HG02885 (cell line): ENCODE results near the gene CD274.
A peak's percentile ranks its signal among the peaks of the same experiment; 100 is the strongest.
"Not testable (repeated sequence)": the region's sequence is repeated elsewhere in the genome, so short reads cannot be mapped to it uniquely, and the experiment has no call there.

ENCODE experiments used
- ATAC-seq: cut with Tn5 transposase; IDR thresholded peaks from one replicate; pipeline ENCODE4 v1.9.1; 2021; ENCODE audit warnings: mild to moderate bottlenecking; ENCODE audit not compliant: unreplicated experiment, poor library complexity

The CD274 gene

DNA sequence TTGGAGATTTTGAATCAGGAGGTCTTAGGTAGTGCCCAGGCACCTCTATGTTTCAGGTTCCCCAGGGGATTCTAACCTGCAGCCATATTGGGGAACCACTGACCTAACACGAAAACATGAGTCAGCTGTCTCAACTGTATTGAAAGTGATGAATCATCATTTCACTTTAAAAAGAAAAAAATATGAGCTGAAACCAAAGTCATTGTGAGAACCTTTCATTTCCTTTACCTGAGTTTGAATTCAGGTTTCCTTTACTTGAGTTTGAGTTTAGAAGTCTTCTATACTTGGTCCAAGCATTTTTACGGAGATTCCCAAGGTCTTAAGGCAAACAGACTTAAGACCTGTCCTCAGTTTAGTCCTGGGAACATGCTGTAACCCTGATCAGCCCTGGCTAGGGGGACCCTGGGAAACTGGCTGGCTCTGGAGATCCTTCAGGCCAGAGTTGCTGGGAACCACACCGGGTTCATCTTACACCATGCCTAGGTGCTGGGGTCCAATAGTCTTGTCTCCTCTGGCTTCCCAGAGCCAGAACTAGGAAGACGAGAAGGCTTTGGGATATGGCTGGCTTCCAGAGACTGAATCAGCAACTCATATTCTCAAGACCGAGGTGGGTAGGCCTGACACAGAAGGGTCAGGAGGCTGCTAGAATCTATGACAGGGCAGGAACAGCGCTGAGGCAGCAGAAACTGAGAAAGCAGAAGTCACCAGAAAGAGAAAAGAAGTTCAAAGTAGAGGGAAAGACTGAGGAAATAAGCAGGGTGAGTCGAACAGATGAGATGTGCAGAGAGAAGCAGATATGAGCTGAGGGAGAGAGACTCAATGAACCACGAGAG lies 43.6 kb downstream of the CD274 start:
- ATAC-seq, result peak; percentile 88

DNA sequence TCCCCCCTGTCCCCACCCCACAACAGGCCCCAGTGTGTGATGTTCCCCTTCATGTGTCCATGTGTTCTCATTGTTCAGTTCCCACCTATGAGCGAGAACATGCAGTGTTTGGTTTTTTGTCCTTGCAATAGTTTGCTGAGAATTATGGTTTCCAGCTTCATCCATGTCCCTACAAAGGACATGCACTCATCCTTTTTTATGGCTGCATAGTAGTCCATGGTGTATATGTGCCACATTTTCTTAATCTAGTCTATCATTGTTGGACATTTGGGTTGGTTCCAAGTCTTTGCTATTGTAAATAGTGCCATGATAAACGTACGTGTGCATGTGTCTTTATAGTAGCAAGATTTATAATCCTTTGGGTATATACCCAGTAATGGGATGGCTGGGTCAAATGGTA lies 44.4 kb downstream of the CD274 start:
- not testable (repeated sequence) for ATAC-seq

DNA sequence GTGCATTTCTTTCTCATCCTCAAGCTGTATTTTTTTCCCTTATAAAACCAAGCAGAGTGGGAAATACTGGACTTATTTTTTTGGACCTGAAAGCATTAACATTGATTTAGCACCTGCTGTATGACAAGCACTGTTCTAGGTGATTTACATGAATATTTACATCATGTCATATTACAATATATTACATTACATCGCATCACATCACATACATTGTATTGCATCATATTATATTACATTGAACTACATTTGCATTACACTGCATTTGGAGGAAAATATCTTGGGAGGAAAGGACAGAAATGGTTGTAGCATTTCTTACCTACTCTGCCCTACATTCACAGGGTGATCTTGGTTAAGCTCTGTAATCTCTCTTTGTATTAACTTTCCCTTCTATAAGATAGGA lies 48.8 kb downstream of the CD274 start:
- ATAC-seq, result no peak

DNA sequence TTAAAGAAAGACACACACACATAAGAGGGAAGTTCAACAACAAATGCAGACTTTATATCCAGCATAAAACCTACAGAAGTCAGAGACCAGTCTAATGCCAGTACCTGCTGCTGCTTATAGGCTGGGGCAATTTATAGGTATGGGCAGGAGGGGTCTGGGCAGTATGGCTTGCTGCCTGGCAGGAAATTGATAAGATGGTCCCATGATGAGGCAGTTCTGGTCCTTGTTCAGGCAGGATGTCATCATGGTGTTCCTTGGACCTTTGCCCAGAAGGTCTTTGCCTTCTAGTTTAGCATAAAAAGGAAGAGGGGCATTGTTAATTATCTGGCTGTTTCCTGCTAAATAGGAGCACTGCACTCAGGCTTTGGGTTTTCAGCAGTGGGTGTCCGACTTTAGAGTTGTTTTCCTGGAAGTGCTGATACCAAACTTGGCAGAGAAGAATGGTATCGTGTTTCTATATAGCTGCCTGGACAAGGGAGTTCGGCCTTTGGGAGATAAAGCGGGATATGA lies 49.6 kb downstream of the CD274 start:
- ATAC-seq, result no peak

DNA sequence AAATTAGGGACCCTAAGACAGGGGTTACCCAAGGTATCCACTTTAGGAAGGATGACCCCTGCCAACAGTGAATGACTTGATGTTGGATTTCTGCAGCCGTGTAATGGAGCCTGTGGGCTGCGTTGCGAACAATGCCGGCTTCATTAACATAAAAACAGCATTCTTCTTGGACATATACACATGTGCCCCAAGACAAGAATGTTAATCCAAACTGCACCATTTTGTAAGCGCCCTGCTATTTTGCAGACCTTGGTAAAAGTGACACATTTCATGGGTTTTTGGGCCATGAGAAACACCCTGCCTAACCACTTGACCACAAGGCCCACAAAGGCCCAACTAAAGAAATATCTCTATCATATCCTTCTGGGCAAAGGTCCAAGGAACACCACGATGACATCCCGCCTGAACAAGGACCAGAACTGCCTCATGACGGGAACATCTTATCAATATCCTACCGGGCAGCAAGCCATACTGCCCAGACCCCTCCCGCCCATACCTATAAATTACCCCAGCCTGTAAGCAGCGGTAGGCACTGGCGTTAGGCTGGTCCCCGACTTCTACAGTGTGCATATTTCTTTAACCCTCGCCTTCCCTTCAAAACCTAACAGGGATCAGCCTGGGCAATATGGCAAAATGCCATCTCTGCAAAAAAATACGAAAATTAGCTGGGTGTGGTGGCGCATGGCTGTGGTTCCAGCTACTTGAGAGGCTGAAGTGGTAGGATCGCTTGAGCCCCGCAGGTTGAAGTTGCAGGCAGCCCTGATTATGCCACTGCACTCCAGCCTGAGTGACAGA lies 50.3 kb downstream of the CD274 start:
- no peak for ATAC-seq

DNA sequence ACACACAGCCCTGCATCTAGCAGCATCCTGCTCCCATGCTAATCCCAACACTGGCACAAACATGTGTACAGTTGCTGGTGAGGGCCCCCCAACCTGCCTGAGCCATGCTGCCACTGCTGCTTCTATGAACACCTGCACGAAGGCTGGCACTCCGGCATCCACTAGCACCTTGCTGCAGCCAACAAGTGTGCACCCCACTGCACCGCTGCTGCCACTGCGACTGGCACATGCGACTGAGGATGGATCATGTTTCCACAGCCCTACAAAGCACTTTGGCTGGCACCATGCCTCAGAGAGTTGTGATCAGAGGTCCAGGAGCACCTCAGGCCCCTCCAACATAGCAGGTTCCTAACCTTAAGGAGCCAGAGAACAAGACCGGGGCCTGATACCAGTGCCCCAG lies 52.2 kb downstream of the CD274 start:
- no peak for ATAC-seq

DNA sequence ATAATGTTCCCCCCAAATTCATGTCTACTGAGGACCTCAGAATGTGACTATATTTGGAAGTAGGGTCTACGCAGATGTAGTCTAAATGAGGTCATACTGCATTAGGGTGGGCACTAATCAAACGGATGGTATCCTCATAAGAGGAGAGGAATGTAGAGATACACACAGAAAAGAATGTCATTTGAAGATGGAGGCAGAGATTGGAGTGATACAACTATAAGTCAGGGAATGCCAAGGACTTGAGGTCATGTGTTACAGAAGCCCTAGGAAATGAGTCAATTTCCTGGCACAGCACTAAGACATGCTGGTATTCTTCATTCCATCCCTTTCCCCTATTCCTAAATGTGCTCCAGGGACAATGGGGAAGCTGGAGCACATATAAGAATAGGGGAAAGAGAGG lies 59.2 kb downstream of the CD274 start:
- ATAC-seq, result no peak

DNA sequence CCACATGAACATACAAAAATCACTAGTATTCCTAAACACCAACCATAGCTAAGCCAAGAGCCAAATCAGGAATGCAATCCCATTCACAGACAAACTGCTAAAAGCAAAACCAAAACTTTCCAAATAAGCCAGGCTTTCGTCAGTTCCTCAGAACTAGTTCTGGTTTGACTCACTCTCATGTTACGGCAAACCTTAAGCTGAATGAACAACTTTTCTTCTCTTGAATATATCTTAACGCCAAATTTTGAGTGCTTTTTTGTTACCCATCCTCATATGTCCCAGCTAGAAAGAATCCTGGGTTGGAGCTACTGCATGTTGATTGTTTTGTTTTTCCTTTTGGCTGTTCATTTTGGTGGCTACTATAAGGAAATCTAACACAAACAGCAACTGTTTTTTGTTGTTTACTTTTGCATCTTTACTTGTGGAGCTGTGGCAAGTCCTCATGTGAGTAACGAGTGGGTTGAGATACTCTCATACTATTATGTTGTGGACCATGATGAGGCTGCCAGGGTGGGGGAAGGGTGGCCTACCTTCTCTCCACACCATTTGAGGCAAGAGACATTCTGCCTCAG lies 60.1 kb downstream of the CD274 start, which contains the start of gene PDCD1LG2:
Gene PDCD1LG2, plus strand, starts transcription at position 172 of the 572 bp plus-strand sequence. CDS start 12,016 bp downstream, outside the sequence.
- peak; percentile 82 for ATAC-seq

DNA sequence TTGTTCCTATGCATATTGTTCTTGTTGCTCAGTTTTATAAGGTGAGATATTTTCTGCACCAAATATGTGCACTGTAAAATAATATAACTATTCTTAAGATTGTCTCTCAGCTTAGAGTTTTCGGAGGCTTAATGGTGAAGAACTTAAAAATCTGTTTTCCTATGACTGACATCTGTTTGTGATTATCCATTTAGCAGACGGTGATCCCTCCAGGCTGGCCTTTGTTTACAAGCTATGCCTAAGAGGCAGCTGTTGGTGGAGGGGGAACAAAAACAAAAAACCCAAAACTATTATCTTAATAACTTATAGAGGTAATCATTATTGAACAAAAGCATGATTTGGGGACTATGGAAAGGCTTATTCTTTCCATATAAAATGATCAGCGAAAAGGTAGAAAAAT lies 60.6 kb downstream of the CD274 start:
- ATAC-seq, result no peak

DNA sequence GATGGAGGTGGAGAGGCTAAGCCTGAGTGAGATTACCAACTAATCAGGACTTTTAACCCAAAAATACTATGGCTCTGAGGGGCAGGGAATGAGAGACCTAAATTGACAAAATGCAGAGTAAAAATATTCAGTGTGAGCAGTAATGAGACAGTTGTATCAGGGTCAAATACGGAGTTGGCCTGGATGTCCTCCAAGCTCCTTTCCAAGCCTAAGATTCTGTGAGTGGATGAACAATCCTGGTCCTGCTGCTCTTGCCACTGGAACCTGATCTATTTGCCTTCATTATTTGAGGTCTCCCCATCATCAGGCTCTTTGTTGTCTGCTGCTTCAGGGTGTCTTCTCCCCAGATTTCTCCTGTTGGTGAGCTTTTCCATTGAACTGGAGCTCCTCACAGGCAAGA lies 61.1 kb downstream of the CD274 start:
- ATAC-seq, result no peak

DNA sequence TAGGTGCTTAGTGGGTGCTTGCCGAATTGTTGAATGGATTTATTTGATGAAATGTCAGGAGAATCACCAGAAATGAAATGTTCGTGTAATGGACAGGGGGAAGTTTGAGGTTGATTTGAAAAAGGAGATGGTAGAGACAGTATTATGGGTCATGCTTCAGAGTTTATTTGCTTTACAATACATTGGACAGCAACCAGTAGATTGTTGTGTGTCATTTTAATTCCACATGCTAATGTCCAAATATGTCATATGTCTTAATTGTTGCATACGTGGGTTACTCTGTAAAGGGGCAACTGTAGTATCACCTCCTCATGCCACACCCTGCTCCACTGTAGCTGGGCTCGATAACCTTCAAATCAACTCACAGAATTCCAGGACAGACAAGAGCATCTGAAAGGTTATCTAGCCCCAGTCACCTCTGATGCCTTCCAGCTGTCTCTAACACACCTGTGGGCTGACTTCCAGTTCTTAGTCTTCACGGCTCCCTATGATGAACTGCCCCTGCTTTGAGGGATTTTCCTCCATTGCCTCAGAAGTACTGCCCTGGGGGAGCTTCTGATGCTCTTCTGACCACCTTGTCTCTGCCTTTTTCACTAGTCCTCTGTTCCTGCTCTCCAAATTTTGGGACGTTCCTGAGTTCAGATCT lies 61.7 kb downstream of the CD274 start:
- ATAC-seq, result no peak

DNA sequence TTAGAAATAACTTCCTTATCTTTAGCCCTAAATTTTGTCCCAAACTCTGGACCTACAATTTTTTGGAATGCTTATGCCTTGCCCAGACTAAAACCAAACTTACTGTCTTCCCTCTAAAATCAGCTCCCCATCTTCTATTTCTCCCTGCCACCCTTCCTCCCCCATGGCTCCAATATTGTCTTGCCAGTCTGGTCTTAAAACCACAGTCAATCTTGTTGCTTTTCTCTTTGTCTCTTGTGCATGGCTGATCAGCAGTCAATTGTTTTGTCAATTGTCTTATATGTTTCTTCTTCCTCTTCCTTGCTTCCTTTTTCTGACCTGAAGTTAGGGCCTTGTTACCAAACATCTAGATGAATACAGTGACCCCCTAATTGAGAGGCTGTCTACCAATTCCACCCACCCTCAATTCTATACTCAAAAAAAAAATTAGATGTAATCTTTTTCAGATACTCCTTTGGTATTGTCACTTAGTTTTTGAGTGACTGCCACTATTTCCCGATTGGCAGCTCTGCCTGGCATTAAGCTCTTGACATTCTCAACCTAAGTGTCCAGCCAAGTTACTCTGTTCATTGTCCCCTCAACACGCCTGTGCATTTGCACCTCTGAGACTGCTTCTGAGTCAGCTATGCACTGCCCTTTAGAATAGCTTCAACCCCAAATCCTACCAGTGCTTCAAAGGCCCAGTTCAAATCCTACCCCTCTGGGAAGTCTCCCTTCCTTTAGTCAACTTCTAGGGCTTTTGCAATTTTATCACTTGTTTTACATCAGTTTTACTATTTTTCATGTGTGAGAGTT lies 62.5 kb downstream of the CD274 start:
- no peak for ATAC-seq

DNA sequence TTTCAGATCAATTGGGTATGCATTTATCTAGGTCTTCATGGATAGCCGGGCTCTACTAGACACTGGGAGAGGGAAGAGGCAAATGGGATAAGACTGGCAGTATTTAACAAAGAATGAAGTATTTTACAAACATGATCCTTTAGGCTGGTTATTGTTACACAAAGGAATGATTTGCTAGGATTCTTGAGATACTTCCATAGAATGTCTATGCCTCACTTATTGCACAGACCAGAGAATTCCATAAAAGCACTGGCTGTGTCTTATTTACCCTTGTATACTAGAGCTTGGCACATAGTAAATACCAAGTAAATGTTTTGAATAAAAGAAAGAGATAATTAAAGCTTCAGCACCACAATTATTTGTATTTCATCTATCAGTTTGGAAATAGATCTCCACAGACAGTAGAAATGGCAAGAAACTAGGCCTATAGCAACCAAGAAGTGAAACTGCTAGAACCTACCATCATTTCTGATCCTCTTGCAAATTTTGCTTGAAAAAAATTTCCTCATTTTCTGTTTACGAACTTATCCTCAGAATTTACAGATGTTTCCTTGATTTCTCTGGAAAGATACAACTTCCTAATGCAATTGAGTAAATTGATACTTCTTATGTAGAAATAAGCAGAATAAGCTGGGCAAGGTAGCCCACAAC lies 63.7 kb downstream of the CD274 start:
- no peak for ATAC-seq

DNA sequence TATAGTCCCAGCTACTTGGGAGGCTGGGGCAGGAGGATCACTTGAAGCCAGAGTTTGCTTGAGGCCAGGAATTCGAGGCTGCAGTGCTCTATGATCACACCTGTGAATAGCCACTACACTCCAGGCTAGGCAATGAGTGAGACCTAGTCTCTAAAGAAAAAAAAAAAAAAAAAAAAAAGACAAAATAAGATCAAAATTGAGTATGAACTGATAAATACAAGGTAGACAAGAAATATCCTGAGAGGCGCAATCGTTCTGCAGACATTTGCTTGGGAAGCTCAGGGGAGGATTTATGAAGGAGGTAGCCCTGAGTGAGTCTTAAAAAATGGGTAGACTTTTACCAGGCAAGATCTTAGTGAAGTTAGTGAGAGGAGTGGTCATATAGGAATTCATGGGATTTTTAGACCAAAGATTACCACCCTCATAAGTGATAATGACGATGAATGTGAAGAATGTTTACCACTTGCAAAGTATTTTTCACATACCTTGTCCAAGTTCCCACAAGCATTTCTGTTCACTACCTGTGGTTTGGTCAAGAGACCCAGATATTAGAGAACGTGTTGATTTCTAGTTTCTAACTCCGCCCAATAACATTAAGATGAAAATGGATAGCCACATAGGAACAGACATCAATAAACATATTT lies 64.4 kb downstream of the CD274 start:
- no peak for ATAC-seq

DNA sequence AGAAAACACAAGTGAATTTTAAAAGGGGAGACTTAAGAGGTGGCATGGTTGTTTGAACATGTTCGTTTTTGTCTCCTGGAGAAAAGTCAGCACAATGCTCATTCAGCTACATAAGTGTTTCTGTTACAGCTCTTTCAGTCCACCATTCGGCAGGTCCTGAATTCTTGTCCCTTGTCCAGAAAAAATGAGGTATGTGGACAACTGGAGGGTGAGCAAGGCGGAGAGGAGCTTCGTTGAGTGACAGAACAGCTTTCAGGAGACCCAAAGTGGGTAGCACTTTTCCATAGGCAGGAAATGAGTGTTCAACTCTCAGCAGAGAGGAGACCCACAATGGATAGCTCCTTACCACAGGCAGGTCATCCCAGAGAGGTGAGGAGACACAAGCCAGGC lies 64.9 kb downstream of the CD274 start:
- no peak for ATAC-seq

DNA sequence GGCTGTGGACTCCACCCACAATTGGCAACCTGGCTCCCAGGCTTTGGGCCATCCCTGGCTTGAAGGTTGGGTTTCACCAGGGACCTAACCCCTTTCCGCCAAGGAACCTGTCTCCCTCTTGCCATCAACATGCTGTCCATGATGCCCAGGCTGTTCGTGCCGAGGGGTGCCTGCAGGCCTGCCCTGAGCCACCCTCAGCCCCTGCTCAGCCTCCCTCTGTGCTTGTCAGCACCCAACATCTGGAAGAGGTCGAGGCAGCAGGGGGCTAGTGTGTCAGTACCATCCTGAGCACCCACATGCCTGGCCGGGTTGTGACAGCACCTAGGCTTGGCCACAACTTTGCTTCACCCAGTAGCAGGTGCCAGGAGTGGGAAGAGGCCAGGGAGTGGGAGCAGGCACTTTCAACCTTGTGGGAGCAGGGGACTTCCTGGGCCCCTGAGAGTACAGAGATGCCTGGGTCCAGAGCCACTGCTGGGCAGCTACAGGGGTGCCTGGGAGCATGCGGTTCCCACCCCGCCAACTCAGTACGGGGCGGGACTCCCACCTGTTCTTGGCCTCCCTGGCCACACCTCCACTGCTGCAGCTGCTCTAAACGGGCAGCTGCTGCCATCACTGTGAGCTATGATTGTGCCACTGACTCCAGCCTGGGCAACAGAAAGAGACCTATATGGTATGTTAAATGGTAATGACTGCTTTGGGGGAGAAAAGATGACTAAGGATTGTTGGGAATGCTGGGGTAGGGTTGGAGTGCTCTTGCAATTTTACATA lies 66.3 kb downstream of the CD274 start:
- ATAC-seq, result no peak

DNA sequence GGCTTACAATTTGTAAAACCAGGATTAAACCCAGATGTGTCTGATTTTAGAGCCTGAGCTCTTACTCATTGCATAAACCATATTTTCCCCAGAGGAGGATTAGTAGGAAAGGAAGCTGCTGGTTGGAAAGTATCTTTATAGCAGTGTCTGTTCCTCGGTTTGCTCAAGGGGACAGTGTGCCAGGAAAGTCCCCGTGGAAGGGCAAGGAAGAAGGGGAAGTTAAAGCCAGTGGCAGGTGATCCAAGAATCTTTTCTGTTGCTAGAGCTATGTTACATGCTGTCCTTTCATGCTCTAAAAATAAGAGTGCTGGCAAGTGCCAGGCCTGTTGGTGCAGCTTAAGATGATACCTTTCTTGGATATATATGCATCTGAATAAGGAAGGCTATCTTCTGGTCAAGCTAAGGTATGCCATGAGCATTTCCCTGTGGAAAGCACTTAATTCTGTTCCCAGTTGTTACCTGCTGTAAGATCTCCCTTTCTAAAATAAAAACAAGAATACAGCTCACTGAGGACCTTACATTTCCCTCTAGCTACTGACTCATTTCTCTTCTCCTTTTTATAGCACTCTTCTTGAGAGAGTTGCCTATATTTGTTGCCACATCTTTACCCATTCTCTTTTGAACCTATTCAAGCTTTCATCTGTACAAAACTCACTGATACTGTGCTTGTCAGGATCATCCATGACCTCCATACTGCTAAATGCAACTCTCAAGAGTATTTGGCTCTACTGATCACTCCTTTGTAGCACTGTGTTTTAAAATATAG lies 68.0 kb downstream of the CD274 start:
- ATAC-seq, result peak; percentile 91
